Measurements from ENCODE around the gene AHRR.
"Not testable (repeated sequence)": the region's sequence is repeated elsewhere in the genome, so short reads cannot be mapped to it uniquely, and the experiment has no call there.

Gene AHRR

DNA sequence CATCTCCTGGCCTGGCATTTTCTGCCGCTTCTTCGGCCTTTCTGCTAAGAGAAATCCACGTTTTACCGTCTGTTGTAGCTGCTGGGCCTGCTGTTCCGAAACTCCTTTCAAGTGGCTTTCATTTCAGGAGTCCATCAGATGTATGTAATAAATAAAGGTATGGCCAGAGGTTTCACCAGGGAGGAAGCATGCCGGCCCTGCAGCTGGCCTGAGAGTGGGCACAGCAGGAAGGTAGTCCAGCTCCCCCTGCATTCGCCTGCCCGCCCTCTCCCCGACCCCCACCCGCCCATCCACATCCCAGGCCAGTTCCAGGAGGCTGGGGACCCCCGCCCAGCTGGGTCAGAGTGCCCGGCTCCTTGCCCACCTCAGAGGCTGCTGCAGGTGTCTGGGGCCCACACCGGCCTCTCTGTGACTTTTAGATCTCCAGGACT, 75.0 kb downstream of the AHRR start:
- no peak for DNase-seq (ENCODE audit: low spot score)

DNA sequence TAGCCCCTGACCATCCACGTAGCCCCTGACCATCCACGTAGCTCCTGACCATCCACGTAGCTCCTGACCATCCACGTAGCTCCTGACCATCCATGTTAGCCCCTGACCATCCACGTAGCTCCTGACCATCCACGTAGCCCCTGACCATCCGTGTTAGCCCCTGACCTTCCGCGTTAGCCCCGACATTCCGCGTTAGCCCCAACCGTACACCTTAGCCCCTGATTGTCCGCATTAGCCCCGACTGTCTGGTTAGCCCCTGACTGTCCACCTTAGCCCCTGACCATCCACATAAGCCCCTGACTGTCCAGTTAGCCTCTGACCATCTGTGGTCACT, 76.6 kb downstream of the AHRR start:
- DNase-seq (ENCODE audit: low spot score), result not testable (repeated sequence)

DNA sequence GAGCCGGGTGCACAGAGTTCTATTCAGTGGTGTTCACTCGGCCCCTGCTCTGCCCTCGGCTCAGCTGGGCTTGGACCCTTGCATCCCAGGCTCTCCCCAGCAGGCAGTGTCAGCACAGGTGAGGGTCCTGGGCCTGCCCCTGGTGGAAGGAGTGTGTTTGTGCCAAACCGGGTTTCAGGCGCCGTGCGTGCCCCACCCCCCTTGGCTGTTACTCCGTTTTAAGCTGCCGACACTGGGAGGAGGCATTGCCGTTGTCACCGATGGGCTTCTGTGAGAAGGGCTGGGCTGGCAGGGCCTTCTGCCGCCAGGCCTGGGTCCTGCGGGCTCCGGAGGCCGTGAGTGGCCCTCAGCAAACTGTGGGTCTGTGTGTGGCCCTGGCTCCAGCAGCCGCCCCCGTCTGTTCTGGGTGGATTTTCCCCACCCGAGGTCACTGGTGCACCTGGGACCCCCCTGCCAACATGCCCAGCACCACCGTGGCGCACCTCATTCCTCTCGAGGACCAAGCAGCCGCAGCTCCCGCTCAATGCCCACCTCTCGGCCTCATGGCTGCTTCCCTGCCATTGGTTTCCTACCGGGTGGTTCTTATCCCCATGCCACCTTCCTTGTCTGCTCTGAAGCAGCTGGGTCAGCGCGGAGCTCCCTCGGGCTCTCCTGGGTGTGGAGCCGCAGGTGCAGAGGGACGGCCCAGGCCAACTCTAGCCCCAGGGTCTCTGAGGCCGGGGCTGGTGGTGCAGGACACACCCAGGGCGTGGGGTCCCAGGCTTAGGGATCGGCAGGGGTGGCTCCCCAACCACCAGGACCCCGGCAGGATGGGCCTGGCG, 77.2 kb downstream of the AHRR start:
- DNase-seq (ENCODE audit: low spot score), result no peak

DNA sequence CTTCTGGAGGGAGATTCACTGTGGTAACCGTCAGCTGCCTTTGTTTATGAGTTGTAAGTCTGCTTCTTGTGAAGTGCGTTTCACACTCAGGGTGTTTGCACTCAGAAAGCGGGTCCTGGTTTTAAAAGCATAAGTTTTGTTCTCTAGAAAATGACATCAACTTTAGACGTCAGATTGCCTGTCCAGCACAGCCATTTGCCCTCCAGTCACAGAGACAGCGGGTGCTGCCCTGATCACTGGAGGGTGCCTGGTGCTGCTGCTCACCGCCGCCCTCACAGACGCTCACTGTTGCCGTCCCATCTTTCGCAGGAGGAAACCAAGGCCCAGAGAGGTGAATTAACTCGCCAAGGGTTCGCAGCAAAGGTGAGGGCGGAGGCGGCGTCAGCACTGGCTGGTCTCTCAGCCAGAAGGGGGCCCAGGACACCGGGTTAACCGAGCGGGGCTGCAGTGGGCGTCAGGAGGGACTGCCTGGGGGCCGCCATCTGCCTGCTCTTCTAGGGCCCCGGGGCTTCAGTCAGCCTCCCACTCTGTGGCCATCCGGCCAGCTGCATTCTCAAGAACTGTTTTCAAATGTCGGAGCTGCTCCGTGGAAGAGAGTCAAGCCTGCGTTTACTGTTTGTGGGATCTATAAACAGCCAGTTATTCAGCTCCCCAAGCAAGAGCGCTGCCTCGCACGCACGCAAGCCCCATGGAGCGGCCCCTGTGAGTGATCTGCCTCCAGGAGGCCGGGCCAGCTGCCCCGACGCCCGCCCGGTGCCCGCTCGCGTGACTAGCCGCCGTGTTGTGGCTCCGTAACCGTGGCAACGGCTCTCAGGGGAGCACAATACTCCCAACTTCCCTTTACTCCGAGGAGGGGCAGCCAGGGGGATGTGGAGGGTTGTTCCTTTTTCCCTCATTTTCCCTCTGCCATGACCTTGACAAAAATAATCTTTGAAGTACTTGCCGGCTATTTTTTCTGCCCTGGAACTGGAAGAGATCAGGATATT, 78.1 kb downstream of the AHRR start:
- DNase-seq (ENCODE audit: low spot score), result peak; percentile 56

DNA sequence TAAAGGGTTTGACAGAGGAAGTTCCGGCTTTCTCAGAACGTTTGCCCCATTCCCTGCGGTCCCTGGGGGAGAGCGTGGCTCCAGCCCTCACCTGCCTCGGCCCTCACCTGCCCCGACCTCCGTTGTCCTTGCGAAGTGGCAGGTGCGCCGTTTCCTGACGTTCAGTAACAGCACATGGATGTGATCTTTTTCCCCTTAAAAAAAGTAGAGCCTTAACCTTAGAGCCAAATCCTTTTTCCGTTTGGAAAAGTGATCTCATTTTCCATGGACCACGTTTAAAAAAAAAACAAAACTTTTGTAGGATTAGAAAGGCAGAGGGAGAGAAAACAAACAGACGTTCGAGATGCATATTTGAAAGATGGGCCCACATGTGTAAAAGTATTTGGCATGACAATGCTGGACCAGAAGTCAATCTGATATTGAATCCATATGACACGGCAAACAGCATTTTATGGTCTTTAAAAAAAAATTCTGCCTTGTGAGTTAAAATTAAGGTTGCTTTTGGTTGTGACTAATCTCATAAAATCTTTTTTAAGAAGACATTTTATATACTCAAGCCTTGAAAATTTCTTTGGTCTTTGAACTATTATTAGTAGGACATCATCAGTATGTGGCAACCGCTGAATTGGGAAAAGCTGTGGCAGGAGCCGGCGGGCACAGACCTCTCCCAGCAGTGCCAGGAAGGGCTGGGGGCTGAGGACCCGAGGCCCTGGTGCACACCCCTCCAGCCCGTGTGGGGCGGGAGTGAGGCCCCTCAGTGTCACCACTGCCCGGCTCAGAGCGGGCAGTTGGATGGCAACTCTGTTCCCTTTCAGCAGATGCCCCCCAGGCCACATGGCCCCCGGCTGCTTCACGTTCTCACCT, 79.0 kb downstream of the AHRR start:
- no peak for DNase-seq (ENCODE audit: low spot score)

DNA sequence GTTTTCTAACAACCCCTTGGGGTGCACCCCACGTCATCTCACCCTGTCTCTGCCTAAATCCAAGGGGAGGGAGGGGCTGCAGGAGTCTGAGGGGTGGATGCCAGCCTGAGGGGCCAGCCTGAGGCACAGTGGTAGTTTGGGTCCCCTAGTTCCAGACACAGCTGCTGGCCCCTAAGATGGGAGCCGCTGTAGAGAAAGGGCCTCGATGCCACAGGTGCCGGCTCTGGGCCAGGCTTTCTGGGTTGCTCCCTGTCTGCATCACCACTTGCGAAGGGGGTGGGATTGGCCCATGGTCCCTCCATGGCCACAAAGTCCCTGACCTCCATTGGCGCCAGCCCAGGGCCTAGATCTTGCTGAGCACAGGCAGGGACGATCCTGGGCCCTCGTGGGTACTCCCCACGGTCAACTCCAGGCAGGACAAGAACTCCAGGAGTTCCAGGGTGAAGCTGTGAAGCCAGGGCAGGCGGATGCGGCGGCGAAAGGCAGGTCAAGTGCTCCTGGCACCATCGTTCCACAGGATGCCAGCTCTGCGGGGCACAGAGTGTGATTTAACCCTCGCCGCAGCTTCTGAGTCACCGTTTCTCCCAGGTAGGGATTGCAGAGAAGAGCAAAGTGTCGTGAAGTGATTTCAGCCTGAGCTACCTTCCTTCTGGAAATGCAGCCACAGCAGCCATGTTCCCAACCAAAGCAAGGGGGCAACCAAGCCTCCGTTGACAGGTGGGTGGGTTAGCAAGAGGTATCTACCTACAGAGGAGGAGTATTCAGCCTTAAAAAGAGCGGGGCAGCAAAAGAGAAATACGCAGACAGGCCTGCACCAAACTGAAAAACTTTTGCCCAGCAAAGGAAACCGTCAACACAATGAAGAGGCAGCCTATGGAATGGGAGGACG, 79.9 kb downstream of the AHRR start:
- DNase-seq (ENCODE audit: low spot score), result no peak

DNA sequence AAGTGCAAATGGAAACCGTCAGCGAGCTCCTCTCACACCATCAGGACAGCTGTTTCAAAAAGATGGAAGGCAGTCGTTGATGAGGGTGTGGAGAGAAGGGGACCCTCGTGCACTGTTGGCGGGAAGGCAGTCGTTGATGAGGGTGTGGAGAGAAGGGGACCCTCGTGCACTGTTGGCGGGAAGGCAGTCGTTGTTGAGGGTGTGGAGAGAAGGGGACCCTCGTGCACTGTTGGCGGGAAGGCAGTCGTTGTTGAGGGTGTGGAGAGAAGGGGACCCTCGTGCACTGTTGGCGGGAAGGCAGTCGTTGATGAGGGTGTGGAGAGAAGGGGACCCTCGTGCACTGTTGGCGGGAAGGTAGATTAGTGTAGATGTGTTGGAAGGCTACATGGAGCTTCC, 80.7 kb downstream of the AHRR start:
- DNase-seq (ENCODE audit: low spot score), result not testable (repeated sequence)

DNA sequence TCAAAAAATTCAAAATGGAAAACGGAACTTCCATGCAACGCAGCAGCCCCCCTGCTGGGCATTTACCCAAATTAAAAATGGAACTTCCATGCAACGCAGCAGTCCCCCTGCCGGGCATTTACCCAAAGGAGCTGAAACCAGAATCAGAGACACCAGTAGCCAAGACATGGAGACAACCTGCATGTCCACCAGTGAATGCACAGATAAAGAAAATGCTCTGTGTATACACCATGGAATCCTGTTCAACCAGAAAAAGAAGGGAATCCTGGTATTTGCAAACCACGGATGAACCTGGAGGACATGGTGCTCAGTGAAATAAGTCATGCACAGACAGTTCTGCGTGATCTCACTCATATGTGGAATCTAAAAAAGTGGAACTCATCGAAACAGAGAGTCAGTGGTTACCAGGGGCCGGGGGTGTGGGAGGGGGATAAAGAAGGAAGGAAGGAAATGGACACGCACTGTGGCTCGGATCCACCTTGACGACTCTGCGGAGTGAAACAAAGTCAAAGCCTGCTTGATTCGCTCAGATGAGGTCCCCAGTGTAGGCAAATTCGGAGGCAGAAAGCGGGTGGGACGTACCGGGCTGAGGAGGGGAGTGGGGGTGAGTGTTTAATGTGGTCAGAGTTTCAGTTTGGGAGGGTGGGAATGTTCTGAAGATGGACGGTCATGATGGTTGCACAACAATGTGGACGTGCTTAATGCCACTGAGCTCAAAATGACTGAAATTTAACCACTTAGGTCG, 81.3 kb downstream of the AHRR start:
- no peak for DNase-seq (ENCODE audit: low spot score)

DNA sequence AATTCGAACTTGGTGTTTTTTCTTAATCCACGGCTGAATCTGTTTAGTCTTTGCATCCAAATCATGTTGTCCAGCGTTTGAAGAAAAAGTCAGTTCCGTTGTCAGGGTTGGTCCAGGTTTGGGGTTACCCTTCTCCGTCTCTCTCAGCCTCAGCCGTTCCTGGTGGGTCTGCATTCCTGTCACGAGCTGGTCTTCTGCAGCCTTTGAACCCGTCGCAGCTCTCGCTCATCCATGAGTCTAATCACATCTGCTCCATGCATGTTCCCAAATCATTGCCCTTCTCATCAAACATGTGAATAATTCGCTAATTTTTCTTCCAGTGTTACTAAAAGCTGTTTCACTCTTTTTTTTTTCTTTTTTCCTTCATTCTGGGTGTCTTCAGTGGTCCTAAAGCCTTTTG, 82.5 kb downstream of the AHRR start:
- no peak for DNase-seq (ENCODE audit: low spot score)

DNA sequence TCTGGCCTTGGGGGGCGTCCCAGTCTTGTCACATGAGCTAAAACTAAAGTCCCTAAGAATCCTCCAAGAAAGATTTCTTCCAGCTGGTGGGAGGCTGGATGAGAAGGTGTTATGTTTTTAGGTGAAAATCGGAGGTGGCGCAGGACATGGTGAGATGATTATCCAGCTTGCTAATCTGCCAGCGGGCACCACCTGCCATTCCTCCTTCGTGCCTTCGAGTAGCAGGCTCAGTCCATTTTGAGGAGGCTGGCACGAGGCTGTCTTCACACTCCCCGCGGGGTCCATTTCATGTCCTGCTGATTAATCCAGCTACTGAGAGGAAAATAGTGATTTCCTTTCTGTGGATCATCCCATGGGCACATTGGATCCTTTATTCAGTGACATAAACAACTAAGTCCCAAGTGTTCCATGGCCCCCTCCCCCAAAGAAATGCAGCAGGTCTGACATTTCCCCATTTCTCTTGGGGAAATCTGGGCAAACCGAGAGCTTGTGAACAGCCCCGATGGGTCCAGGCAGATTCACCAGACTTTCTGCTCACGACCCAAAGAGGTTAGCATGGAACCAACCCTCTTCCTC, 83.2 kb downstream of the AHRR start:
- no peak for DNase-seq (ENCODE audit: low spot score)

DNA sequence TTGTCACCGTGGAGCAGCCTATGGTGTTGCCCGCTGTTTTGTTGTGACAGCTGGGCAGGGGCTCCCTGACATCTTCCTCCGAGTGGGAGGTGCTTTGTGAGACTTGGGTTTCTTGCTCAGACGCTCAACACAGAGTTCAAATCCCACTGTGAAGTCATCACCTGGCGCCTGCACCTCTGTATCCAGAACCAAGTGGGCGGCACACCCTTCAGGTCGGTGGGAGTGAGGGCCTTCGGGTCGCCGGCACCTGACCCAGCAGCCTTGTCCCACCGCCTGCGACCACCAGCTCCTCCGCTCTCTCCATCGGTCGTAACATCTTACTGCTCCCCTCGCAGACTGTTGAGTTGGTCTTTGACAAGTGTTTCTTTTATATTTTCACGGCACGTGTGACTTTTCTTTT, 83.9 kb downstream of the AHRR start:
- no peak for DNase-seq (ENCODE audit: low spot score)

DNA sequence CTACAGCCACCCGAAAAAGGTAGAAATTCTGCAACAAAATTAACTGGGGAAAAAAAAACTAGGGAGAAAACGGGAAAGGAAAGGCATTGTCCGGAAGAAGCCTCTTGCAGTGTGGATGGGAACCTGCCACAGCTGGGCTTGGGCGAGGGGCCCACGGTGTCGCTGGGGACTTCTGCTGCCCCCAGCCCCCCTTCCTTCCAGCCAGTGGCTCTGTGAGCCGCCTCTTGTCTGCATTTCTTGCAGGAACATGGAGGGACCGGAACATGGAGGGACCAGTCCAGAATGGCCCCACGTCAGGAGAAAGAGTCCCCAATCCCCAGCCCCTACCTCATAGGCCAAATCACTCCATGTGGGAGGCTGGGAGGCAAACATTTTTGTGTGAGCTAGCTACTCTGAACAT, 84.5 kb downstream of the AHRR start:
- DNase-seq (ENCODE audit: low spot score), result no peak

DNA sequence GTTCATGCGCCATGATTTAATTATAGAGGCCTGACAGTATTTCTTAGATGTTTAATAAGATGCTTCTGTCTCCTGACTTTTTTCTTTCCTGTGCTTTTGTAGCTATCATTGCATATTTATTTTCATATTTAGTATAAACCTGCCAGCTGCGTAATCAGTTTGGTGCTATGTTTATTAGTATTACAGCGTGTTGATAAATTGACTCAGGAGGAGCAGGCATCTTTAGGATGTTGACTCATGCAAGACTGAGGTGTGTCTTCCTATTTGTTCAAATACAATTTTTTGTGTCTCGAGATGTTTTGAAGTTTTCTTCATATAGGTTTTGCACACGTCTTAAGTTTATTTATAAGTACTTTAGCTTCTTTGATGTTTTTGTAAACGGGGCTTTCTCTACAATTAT, 85.5 kb downstream of the AHRR start:
- no peak for DNase-seq (ENCODE audit: low spot score)

DNA sequence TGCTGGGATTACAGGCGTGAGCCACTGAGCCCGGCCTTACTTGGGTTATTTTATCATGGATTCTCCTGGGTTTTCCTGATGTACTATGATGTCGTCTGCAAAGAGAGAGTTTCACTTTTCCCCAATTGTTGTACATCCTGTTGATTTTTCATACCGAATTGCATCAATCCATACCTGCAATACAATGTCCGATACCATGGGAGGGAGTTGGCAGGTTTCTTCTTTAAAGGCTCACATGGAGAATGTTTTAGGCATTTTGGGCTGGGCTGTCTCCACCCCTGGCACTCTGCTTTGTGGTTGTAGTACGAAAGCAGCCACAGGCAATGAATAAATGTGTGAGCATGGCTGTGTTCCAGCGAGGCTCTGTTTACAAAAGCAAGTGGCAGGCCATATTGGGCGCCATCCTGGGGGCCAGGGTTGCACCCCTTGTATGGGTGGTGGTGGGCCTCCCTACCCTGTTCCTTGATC, 86.3 kb downstream of the AHRR start:
- DNase-seq (ENCODE audit: low spot score), result no peak

DNA sequence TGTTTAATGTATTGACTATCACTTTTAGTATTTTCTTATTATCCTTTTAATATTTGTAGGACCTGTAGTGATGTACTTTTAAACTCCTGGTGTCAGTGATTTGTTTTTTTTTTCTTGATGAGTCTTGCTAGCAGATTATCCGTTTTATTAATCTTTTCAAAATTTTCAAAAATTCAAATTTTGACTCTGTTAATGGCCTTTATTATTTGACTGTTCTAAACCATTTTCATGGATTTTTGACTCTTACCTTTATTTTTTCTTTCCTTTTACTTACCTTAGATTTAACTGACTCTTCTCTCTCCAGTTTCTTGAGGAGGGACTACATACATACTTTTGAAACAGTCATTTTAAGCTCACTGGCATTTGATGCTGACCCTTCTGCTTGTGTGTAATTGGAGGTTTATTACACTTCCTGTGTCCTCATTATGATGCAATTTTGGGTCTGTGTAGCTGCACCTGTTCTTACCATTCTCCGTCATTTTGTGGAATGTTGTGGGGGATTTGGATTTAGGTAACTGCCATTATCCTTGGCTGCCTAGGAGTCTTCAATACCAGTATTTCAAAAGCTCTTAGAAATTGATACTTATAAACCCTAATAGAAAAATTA, 89.5 kb downstream of the AHRR start:
- DNase-seq (ENCODE audit: low spot score), result no peak

DNA sequence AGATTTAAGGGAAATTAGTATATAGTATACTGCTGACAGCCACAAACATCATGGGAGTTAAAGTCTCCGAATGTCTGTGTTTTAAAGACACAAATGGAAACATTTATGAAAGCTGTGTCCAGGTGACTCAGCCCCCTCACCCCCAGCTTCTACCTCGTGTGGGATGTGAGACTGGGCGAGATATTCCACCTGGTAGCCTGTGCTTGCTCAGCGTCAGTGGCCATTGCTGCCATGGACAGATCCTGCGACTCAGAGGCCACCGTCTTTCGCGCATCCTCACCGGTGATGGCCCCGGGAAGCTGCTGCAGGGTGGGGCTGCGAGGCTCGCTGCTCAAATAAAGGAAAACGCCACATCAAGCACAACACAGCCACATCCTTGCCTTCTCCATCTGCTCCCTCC, 90.2 kb downstream of the AHRR start:
- DNase-seq (ENCODE audit: low spot score), result no peak

DNA sequence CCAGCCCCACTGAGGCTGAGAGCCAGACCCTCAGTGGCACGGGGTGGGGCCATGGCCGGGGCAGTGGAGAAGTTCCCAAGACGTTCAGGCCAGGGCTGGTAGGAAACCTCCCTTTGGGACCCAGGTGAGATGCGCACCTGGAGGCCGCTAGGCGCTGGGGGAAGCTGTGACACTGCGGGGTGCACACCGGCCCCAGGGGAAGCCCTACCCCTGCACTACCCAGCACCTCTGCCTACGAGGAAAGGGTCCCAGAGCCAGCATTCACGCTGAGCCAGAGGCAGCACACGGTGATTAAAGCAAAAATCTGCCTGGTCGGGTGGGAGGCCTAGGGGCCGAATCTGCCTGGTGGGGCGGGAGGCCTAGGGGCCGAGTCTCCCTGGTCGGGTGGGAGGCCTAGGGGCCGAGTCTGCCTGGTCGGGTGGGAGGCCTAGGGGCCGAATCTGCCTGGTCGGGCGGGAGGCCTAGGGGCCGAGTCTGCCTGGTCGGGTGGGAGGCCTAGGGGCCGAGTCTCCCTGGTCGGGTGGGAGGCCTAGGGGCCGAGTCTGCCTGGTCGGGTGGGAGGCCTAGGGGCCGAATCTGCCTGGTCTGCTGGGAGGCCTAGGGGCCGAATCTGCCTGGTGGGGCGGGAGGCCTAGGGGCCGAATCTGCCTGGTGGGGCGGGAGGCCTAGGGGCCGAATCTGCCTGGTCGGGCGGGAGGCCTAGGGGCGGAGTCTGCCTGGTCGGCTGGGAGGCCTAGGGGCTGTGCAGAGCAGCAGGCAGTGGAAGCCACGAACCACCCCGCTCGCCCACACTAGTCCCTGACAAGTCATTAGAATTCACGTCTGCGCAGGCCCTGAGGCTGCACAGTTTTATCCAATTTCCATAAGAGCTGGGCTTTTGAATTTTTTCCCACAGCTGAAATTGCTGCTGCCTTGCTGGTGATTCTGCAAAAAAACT, 93.7 kb downstream of the AHRR start:
- not testable (repeated sequence) for DNase-seq (ENCODE audit: low spot score)

DNA sequence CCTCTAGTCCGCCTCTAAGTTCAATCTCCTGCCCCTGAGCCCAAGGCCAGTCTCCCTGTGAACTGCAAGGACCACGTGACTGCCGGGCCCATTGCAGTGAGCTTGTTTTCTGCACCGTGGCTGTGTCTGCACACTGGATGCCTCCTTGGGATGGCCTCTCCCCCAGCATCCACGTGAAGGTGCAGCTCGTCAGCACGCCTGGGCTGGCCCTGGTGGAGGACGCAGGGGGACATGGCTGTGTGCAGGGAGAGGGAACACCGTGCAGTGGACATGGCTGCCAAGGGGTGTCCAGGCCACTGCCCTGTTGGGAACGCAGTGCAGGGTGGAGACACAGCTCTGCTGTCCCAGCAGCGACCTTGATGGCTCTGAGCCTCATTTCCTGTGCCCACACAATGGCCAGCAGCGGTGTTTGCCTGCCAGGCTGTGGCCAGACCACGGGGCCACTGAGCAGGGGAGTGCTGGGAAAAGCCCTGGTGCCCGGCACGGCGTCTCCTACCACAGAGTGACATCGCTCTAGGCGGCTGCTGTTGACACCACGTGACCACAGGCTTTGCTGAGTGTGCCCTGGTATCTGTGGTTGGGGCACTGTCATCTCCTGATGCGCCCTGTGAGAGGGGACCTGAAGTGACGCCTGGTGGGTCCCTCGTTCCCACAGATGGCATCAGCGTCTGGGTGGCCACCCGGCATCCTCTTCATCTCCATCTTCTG, 94.6 kb downstream of the AHRR start:
- no peak for DNase-seq (ENCODE audit: low spot score)
